HG03064 (cell line): ENCODE measurements around the gene DNAH10.

ENCODE experiments used
- ATAC-seq: cut with Tn5 transposase; IDR thresholded peaks from one replicate; pipeline ENCODE4 v1.9.1; 2021; ENCODE audit warnings: low read depth; ENCODE audit not compliant: unreplicated experiment

DNAH10 gene

DNA sequence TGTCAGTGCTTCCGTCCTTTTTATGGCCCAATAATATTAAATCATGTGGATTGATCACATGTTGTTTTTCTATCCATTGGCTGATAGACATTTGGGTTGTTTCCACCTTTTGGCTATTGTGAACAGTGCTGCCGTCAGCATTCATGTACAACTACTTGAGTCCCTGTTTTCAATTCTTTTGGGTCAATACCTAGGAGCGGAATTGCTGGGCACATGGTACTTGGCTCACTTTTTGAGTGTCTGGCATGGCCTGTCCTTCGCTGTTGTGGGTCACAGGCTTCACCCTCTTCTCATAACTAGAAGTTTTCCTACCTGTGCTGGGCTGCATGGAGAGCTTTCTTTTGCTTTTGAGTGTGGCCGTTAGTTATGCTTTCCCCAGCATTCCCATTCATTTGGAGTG is 72.7 kb downstream of the DNAH10 start:
- ATAC-seq: no peak

DNA sequence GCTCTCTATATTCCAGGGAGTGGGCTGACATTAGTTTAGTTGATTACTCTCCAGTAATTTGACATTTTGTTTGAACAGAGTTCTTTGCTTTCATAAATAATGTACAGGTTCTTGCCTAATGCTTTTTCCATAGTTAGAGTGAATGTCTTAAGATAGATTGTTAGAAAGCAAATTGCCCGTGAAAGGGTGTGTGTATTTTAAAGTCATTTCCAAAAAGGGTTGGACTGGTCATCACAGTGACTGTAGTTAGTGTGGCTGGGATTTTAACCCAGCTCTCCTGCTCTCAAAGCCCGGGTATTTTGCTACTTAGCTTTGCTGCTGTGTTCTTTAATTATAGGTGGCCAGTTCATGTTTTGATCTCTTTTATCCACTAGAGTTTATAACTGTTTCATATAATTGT is 74.2 kb downstream of the DNAH10 start:
- no peak for ATAC-seq

DNA sequence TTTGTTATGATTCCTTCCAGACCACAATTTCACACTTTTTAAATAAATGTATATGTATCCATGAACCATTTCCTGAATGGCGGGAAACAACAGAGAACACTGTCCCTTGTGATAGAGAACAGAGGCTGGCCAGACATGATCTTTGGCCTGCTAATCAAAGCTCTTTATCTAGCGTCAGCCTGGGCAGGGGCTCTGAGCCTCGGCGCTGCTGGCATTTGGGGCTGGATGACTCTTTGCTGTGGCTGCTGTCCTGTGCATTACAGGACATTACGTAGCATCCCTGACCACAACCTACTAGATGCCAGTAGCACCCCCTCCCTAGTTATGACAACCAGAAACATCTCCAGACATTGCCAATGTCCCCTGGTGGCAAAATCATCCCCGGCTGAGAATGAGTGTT is 77.7 kb downstream of the DNAH10 start:
- ATAC-seq: no peak

DNA sequence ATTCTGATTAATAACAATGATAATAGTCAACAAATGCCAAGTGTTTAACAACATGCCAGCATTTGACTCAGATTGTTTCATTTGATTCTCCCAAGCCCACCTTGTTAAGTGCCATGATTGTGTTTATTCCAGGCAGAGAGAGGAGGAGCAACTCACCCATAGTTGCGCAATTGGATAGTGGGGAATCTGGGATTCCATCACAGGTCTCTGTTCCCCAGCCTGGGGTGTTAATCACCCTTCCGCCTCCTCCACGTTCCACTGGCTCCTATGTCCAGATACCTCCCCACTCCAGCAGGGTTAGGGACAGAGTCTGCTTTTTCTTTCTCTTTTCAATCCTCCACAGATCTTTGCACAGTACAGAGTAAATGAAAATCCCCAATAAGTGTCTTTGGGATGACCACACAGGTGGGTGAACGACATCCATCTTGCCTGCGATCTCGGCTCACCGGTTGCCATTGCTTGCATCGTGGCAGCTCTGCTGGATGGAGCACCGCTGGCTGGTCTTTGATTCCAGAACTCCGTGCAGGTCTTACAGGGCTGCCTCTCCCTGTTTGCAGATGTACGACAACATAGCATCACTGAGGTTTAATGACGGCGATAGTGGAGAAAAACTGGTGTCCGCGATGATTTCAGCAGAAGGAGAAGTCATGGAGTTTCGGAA is 78.8 kb downstream of the DNAH10 start:
- ATAC-seq: no peak

DNA sequence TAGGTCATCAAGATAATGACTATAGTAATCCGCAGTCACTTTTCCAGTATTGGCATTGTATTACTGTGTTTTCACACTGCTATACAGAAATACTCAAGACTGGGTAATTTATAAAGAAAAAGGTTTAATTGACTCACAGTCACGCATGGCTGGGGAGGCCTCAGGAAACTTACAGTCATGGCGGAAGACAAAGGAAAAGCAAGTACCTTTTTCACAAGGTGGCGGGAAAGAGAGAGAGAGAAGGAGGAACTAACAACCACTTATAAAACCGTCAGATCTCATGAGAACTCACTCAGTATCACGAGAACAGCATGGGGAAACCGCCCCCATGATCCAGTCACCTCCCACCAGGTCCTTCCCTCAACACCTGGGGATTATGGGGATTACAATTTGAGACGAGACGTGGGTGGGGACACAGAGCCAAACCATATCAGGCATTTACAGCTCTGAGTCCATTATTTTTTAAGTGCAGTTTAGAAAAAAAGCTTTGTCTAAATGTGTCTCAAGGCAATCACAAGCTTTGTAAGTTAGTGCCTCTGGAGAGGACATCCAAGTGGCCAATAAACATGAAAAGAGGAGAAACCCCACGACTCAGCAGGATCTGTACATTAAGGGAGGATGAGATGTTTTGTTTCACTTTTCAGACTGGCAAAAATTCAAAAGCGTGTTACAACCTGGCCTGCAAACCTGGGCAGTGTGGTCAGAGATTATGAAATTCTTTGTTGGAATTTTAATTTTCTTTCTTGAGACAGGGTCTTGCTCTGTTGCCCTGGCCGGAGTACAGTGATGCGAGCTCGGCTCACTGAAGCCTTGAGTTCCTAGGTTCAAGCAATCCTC is 82.0 kb downstream of the DNAH10 start:
- ATAC-seq: no peak

DNA sequence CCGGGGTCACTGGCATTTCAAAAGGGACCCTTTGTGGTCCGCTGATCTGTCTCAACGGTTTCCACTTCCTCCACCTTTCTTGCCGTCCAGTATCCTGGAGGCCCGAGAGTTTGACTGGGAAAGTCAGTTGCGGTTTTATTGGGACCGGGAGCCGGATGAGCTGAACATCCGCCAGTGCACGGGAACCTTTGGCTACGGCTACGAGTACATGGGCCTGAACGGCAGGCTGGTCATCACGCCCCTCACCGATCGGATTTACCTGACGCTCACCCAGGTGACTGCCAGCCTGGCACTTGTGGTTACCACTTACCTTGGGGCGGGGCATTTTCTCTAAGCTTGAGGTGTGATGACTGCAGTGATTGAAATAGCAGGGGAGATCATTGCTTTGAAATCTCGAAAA is 83.8 kb downstream of the DNAH10 start:
- ATAC-seq: no peak

DNA sequence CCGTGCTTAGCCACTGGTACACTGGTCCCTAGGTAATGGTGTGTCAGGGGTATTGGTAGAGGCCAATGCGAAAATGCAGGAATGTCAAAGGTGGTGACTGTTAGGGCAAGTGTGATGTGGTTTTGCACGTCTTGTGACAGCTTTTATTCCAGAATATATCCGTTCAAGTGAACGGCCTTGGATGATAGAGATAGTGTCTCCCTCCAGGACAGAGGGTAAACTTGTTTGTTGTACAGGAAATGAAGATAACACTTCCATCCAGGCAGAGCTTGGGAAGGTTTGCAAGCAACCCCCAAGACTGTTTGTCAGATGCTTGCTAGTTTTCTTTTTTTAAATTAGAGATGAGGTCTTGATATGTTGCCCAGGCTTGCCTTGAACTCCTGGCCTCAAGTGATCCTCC is 84.2 kb downstream of the DNAH10 start:
- ATAC-seq: no peak

DNA sequence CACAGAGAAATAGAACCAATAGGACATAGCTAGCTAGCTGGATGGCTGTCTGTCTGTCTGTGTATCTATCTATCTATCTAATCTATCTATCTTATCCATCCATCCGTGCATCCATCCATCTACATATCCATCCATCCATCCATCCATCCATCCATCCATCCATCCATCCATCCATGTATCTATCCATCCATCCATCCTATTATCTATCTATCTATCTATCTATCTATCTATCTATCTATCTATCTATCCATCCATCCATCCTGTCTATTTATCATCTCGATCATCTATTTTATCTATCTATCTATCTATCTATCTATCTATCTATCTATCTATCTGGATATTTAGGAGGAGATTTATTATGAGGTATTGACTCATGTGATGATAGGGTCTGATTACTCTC is 84.9 kb downstream of the DNAH10 start:
- no peak for ATAC-seq

DNA sequence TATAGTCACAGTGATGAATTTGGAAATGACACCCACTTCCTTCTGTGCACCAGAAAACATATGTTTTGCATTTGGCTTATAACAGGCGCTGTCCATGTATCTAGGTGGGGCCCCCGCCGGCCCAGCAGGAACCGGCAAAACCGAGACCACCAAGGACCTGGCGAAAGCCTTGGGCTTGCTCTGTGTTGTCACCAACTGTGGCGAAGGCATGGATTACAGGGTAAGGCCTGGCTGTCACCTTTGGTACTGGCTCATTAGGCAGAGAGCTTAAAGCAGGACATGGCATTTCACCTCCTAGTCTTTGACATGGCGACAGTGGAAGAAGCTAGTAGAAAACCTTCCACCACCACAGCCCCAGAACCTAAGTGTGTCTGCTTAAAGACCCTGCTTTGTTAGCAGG is 85.8 kb downstream of the DNAH10 start:
- ATAC-seq: no peak

DNA sequence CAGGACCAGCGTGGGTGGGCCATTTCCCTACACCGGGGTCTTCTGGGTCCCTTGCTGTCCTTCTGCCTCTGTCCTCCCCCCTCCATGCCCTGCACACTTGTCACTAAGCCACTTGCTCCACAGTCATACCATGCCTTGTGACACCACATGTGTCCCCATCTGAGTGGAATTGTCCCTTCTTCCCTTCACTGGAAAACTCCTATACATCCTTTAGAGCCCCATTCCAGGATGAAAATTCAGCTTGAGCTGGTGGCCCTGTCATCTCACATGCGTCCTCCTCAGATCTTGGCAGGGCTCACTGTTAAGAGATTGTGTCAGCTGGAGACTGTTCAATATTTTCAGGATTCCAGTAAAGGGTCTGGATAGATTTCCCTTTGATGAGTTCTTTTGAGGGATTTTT is 87.4 kb downstream of the DNAH10 start:
- no peak for ATAC-seq

DNA sequence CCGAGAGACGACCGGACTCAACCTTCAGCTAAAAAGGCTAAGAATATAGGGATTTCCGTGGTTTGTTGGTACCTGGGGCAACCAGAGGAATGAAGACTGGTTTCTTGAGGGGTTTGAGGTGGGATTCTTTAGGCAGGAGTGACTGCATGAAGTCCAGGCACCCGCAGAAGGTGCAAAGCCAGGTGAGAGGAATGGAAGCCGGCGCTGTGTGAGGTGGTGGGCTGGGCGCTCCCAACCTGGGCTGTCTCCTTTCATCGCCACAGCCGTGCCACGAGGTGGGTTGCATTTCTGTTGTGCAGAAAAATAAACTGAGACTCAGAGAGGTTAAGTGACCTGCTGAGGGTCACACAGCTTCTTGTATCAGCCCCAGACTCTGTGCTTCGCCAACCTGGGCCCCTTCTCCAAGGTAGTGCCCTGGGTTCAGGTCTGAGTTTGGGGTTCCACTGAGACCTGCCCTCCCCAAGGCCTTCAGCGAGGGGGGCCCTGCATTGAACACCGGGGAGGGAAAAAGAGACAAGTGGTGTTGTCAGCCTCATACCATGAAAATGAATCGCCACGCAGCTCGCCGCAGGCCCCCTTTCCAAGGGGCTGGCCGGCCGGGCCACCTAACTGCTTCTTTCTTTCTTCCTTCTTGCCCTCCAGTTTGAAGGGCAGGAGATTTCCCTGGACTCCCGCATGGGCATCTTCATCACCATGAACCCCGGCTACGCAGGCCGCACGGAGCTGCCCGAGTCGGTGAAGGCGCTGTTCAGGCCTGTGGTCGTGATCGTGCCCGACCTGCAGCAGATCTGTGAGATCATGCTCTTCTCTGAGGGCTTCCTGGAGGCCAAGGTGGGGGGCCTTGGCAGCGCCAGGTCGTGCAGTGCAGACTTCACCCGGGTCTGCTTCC is 88.4 kb downstream of the DNAH10 start:
- ATAC-seq: no peak

DNA sequence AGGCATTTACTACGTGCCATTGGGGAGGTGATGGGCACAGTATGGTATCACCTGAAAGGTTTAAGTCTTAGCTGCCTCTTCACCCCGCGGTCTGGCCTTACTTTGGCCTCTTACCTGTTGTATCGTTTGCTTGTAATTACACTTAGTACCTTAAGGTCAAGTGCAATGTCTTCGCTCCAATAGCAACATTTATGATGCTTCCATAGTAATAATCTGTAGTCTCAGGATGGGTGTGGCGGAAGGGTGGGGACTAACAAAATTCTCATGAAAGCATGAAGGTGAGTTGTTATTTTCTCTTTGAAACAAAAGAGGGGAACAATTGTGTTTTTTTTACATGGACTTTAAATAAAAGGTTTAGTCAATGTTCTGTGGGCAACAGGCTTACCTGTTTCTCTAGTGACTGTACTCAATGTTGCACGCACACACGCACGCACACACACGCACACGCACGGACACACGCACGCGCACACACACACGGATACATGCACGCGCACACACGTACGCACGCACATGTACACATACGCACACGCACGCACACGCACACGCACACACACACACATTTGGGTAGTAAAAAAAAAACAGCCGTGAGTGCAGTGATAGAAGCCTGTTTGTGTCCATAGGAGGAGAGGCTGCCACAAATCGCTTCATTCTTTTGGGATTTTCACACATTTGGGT is 91.4 kb downstream of the DNAH10 start:
- no peak for ATAC-seq

DNA sequence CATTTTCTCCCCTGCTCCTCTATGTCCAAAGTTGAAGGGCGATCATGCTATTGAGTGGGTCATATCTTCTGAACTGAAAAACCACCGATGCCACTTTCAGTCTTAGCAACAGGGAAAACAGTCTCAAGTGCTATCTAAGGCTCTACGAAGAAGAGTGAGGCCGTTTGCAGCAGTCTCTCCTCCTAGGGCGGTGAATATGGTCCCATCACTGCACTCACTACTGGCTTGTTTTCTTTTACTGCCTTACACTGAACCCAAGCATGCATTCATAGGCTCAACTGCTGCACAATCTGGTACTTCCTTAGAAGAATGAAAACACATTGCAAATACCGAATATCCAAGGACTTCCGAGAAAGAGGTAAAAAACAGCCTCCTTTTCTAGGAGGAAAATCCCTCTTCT is 92.1 kb downstream of the DNAH10 start:
- no peak for ATAC-seq

DNA sequence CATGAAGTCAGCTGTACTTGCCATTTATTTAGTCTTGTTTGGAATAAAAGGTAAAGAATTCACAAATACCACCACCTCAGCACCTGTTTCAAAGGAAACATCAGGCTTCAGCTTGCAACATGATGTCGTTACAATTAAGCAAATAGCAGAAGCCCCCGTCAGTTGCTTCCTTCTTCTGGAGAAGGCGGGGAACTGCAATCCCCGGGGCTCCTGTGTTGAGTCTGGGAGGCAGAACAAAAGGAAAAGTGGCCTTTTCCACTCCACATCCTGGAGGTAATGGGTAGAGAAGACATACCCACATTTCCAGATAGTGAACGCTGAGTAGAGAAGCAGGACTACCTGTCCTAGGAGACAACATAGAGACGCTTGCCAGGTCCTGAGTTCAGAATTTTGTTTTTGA is 92.8 kb downstream of the DNAH10 start:
- ATAC-seq: no peak

DNA sequence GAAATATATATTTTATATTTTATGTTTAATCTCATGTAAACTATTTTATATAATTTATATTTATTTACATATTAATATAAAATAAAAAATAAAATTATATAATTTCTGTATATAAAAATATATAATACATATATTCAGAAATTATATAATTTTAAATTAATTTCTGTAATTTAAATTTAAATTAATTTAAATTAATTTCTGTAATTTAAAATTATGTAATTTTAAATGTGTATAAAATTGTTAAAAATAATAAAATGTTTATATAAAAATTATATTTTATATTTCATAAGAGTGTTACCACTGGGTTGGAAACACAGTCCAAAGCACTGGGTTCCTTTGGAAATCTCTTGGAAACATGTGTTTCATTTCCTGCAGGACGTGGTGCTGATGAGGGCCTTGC is 94.6 kb downstream of the DNAH10 start:
- ATAC-seq: no peak

DNA sequence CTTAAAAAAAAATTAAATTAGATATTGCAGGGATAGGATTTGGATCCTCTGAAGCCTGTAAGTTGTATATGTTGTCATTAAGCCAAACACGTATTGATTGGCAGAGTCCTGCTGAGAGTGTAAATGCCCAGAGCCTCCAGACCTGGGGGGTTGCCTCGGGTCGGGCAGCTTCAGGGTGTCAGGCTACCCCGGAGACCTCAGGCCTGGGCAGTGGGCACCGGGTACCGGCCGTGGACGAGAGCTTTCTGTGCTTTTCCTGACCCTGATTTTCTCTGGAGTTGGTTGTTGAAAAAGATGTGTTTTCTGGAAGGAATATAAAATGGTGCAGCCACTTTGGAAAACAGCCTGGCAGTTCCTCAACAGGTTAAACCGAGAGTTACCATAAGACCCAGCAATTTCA is 96.1 kb downstream of the DNAH10 start:
- ATAC-seq: no peak

DNA sequence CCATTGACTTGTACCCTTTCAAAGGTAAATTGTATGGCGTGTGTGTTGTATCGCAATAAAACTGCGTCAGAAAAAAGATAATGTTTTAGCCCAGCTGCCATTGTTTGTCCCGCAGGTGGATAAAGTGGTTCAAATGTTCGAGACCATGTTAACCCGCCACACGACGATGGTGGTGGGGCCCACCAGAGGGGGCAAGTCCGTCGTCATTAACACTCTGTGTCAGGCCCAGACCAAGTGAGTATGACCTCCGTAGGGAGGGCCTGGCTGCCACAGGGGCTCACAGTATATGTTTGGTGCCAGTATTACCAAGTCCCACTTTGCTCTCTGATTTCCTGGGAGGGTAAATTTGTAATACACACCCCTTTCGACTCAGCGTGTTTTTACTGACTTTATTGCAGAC is 96.9 kb downstream of the DNAH10 start:
- ATAC-seq: no peak

DNA sequence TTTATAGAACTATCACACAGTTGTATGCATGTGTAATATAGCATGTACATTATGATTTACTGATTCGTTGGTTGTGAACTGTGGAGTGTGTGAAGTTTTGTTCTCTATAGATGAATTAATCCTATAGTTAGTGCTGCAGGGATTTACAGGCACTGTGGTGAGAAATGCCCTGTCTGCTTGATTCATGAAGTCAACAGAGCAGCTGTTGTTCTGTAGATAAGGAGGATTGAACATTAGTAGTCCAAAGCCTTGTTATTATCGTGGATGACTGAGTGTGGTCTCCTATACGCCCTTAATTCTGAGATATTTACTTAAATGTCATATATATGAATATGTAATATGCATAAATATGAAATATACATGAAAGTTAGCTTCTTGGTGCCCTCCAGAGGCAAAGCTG is 98.3 kb downstream of the DNAH10 start:
- ATAC-seq: no peak

DNA sequence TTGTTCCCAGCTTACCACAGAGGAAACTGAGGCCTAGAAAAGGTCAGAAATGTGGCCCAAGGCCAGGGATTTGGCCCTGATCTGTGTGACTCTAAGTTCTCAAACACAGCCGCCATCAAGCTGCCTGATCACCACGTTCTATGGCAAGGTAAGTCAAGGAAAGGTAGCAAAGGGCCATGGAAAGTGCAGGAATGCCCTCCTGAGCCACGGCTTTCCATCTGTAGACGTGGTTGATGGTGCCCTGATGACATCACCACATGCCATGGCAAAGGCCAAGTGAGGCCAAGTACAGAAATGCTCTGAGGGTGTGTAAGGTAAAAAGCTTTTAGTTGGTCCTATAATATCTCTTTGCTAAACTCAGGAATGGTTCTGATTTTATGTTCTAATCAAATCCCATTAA is 99.3 kb downstream of the DNAH10 start:
- ATAC-seq: no peak

DNA sequence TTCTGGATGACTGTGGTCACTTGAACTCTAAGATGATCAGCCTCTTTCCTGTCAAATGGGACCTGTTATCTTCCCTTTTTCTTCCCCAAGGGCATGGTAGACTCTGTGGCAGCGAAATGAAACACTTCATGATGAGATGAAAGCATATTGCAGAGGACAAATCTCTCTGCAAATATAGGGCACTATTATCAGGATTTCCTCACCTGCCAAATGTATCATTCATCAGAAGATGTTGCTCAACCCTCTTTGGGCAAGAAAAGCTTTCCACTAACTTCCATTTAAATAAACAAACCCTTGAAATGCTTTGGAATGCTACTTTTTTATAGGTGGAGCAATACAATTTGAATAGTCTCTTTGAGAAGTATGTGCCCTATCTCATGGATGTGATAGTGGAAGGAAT is 105.0 kb downstream of the DNAH10 start:
- no peak for ATAC-seq

DNA sequence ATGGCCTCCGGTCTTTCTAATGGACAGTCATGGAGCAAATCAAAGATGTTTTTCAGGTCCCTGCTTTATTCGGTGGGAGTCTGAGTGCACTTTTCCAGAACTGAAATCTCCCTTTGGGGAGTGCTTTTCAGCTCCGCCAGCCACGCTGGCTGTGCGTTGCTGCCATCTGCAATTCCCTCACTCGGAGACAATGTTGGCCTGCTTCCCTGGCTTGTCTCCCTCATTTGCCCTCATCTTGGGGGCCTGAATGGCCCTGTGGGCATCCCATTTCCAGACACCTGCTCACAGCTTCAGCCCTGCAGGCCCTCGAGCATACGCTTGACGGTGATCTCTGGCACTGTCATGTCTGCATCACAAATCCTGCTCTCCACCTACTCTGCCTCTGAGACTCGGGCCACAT is 106.7 kb downstream of the DNAH10 start:
- no peak for ATAC-seq
